GM12865 (cell line): Measurements from ENCODE around the gene SLC44A5.
A peak's percentile ranks its signal among the peaks of the same experiment; 100 is the strongest.
"Not testable (repeated sequence)": the region's sequence is repeated elsewhere in the genome, so short reads cannot be mapped to it uniquely, and the experiment has no call there.

Source experiments
- DNase-seq: peaks from one replicate; pipeline ENCODE4 v3.0.0; 2010; ENCODE audit warnings: low read depth
- H3K4me3 ChIP-seq: 2 replicates; pipeline ENCODE4 v1.5.1; 2011; ENCODE audit warnings: mild to moderate bottlenecking, low read depth, low read length, control low read depth
- CTCF ChIP-seq: IDR thresholded peaks from 2 replicates; pipeline ENCODE4 v1.5.1; 2011; ENCODE audit warnings: low read length, control low read depth, low read depth, inconsistent platforms; ENCODE audit not compliant: insufficient read depth; ENCODE audit errors: missing control alignments

The SLC44A5 gene

GRCh38 chr1:75208862-75209261 is 402.1 kb downstream of the SLC44A5 start:
- DNase-seq = no peak
- TF ChIP-seq CTCF = no peak
- no peak overlapping the region for H3K4me3 ChIP-seq

- H3K4me3 ChIP-seq = no peak overlapping the region
- DNase-seq = peak; percentile 45
- TF ChIP-seq CTCF = peak; percentile 65
These were observed 407.3 kb downstream of the SLC44A5 start for GRCh38 chr1:75203415-75204277.

GRCh38 chr1:75202751-75203150 is 408.2 kb downstream of the SLC44A5 start:
- DNase-seq = no peak
- H3K4me3 ChIP-seq = no peak overlapping the region
- no peak for TF ChIP-seq CTCF

GRCh38 chr1:75198761-75199160 is 412.2 kb downstream of the SLC44A5 start:
- no peak overlapping the region for H3K4me3 ChIP-seq
- TF ChIP-seq CTCF = no peak
- DNase-seq = no peak

GRCh38 chr1:75198163-75198562 is 412.8 kb downstream of the SLC44A5 start:
- no peak for DNase-seq
- no peak for TF ChIP-seq CTCF
- H3K4me3 ChIP-seq = no peak overlapping the region

GRCh38 chr1:75188892-75189291 is 422.0 kb downstream of the SLC44A5 start:
- H3K4me3 ChIP-seq = no peak overlapping the region
- TF ChIP-seq CTCF = no peak
- no peak for DNase-seq

GRCh38 chr1:75181214-75181955 is 429.5 kb downstream of the SLC44A5 start:
- not testable (repeated sequence) for H3K4me3 ChIP-seq, DNase-seq
